Vagina (tissue), 2 donors: Measurements from ENCODE around the gene GPRC5C.

Experiments
- CTCF ChIP-seq, 3 experiments: fragments of 450-650 bp in 2 of 3; fragments of 200-600 bp in 1 of 3; sonication (generic) in 1 of 3; IDR thresholded peaks; one replicate each; pipeline ENCODE4 v1.5.1; 2017 to 2019; ENCODE audit warnings: antibody characterized with exemption in 3 of 3, mild to moderate bottlenecking in 2 of 3, moderate library complexity in 2 of 3
- POLR2A ChIP-seq, 2 donors: fragments of 450-650 bp; IDR thresholded peaks; one replicate each; pipeline ENCODE4 v1.6.1; 2017; ENCODE audit warnings: antibody characterized with exemption in 2 of 2, mild to moderate bottlenecking in 2 of 2, moderate library complexity in 2 of 2

- TF ChIP-seq CTCF (IDR thresholded peaks at IDR 0.05) (no peak), POLR2A (IDR thresholded peaks at IDR 0.05) (no peak)
Observed at GRCh38 chr17:74447628-74448159, 15.8 kb downstream of the GPRC5C start.
